Measurements from ENCODE around the gene KIF26B. TPM values are rescaled to one million over a fixed set of nuclear protein-coding genes. Genes with fewer than 3 reads are reported as not detected.

Gene KIF26B
- polyA plus RNA-seq, 10 donors: 0.80 to 3.8 (median 1.5) TPM

- no peak for DNase-seq
These were observed 117.9 kb downstream of the KIF26B start for GRCh38 chr1:245272676-245273075.

- no peak for DNase-seq
These were observed 121.7 kb downstream of the KIF26B start for GRCh38 chr1:245276445-245276844.

GRCh38 chr1:245277276-245277675, 122.5 kb downstream of the KIF26B start:
- DNase-seq: no peak

- no peak for DNase-seq
These were observed 124.1 kb downstream of the KIF26B start for GRCh38 chr1:245278846-245279245.

- no peak for DNase-seq
These were observed 124.6 kb downstream of the KIF26B start for GRCh38 chr1:245279346-245279745.

- DNase-seq: no peak
These were observed 128.2 kb downstream of the KIF26B start for GRCh38 chr1:245283001-245283400.

GRCh38 chr1:245285168-245285567, 130.4 kb downstream of the KIF26B start:
- no peak for DNase-seq

- DNase-seq: no peak
These were observed 134.0 kb downstream of the KIF26B start for GRCh38 chr1:245288796-245289195.

GRCh38 chr1:245290836-245291235, 136.1 kb downstream of the KIF26B start:
- DNase-seq: no peak

GRCh38 chr1:245291351-245291750, 136.6 kb downstream of the KIF26B start:
- DNase-seq: no peak

GRCh38 chr1:245292141-245292540, 137.4 kb downstream of the KIF26B start:
- DNase-seq: no peak

GRCh38 chr1:245292553-245292952, 137.8 kb downstream of the KIF26B start:
- no peak for DNase-seq

GRCh38 chr1:245294020-245294419, 139.2 kb downstream of the KIF26B start:
- DNase-seq: no peak

- DNase-seq: peak in 2 of 3 donors; percentile 35 to 54
These were observed 144.0 kb downstream of the KIF26B start for GRCh38 chr1:245298781-245299180.

- DNase-seq: peak; percentile 37 to 92 (median 83)
These were observed 146.4 kb downstream of the KIF26B start for GRCh38 chr1:245301162-245301580.

GRCh38 chr1:245301921-245302320, 147.1 kb downstream of the KIF26B start:
- no peak for DNase-seq

- DNase-seq: no peak
These were observed 149.9 kb downstream of the KIF26B start for GRCh38 chr1:245304698-245305097.

- no peak for DNase-seq
These were observed 151.2 kb downstream of the KIF26B start for GRCh38 chr1:245306020-245306419.

GRCh38 chr1:245306628-245307410, 152.0 kb downstream of the KIF26B start:
- peak in 2 of 3 donors; percentile 20 to 61 for DNase-seq

- DNase-seq: peak in 1 of 3 donors; percentile 65
These were observed 156.1 kb downstream of the KIF26B start for GRCh38 chr1:245310571-245311531.

GRCh38 chr1:245311887-245312536, 157.2 kb downstream of the KIF26B start:
- DNase-seq: no peak

- DNase-seq: no peak
These were observed 158.8 kb downstream of the KIF26B start for GRCh38 chr1:245313576-245313975.

Measured in muscle of back (tissue), 11 donors.